ENCODE data around the gene PRKN.

The PRKN gene

DNA sequence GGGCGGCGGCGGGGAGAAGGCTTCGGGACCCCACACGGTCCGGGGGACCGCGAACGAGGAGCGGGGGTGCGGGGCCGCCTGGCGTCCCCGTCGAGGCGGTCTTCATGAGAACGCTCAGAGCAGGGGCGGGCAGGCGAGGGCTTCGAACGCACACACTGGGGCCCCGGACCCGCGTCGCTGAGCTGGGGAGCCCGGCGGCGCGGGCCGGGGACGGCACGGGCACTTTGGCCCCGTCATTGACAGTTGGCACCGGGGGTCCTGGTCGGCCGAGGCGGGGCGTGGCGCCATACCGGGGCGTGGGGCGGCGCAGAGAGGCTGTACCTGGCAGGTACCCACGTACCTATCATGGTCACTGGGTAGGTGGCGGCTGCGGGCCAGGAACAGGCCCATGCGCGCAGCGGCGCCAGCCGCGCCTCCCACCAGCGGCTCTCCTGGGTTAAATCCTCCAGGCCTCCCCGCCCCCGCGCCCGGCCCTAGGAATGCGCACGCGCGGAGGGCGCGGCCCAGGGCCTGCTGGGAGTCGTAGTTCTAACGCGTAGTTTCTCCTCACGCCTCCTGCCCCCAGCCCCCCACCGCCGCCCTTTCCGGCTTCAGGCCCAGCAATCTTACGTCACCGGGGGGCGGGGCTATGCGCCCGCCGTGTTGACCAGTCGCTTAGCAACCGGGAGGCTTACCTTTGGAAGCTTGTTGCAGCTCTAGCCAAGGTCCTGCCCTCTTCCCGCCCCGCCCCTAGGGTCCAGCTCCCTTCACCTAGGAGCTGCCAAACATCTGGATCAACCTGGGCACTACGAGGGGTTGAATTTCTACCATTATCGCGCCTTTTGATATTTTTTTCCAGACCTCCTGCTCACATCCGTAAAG is at the start of gene PRKN, which contains the start of gene PACRG:
PRKN (minus strand) TSS at position 445 of the 861 bp plus-strand sequence.
PACRG (plus strand) TSS at position 653 of the 861 bp plus-strand sequence.
- DNase-seq (ENCODE audit: low read depth): peak; percentile 69

GRCh38 chr6:162777091-162777490 is 49.5 kb upstream of the PRKN start:
- no peak for DNase-seq (ENCODE audit: low read depth)

DNA sequence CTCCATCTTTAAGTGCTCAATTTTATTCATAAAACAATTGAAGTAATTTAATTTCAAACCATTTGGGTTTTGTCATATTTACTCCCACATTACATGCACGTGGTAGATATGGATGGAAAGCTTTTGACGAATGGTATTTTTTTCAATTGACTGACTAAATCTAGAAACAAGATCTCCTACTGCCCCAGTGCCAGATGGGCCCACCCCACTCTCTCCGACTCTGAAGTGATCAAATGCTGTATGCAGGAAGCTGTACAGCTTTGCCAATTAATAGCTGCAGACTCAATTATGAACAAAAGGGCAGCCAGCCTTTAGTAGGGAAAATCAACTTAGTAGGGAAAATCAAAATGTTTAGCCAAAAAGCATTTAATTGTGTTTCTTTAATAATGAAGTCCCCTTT is 46.4 kb upstream of the PRKN start:
- DNase-seq (ENCODE audit: low read depth): no peak

- DNase-seq (ENCODE audit: low read depth): no peak
Measured at GRCh38 chr6:162772466-162772865, 44.9 kb upstream of the PRKN start.

DNA sequence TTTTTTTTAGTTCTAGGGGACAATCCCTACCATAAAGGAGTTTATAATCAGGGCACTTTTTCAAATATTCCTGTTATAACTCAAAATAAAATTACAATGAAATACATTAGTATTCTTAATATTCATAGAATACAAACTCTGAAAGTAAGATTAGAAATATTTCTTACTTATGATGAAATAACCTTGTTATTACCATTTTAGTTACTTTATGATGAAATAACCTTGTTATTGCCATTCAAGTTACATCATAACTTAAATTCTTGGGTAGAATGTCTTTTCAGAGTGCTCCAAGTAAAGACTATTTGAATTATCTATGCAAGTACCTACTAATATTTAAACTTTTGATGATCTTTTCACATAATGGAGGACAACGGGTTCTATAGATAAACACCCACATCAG is 43.4 kb upstream of the PRKN start:
- DNase-seq (ENCODE audit: low read depth): no peak

DNA sequence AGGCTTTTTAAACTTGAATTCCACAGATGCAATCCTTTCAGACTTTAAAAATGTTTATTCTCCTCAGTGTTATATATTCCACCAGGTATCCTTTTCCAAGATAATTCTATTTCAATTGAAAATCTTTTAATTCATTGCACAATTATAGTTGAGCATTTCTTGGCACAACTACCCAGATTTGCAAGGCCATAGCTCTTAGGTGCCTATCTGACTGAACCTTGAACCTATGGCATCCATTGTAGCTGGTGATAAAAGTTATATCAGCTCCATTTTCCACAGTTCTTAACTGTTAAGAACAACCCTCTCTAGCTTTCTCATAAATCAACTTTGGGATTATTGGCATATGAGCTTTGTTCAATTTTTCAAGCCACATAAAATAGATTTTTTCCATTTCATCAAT is 42.6 kb upstream of the PRKN start:
- DNase-seq (ENCODE audit: low read depth): no peak

DNA sequence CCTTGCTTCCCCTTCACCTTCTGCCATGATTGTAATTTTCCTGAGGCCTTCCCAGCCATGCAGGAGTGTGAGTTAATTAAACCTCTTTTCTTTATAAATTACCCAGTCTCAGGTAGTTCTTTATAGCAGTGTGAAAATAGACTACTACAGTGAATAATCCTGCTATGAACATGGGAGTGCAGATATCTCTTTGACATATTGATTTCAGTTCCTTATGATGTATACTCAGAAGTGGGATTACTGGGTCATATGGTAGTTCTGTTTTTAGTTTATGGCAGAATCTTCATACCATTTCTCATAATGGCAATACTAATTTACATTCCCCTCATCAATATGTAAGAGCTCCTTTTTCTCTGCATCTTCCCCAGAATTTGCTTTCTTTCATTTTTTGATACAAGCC is 26.2 kb upstream of the PRKN start:
- no peak for DNase-seq (ENCODE audit: low read depth)

GRCh38 chr6:162751211-162751859 is 23.8 kb upstream of the PRKN start:
- DNase-seq (ENCODE audit: low read depth): no peak

DNA sequence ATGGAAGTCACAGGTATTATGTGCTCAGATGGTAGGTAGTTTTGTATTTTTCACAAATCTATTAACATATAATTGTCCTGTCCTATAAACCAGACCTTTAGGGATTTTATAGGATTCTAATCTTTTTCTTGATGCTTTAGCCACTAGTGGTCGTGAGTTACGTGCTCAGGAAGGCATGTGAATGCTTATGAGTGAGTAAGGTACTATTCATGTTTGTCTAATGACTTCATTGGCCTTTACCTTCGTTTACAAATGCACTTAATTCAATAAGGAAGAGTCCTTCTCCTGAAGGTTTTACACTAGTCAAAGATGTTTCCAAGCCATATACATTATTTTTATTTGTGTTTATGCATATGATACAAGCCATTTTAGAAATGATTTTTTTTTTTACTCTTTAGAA is 23.2 kb upstream of the PRKN start:
- no peak for DNase-seq (ENCODE audit: low read depth)

- DNase-seq (ENCODE audit: low read depth): no peak
Measured at GRCh38 chr6:162736961-162737360, 9.4 kb upstream of the PRKN start.

DNA sequence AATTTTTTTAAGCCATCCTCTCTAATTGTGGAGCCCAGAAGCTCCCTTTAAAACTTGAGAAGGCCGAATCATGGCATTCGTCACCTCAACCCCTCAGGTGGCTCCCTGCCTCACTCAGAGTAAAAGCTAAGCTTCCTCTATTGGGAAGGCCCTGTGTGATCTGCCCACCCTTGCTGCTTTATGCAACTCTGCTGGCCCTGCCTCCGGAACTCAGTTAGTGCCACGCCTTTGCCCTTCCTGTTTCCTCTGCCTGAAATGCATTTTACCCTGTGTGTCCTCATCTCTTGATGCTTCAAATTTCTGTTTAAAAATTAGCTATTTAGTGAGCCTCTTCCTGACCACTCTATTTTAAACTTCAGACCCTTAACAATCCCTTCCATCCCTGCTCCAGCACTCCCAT is 5.9 kb upstream of the PRKN start:
- DNase-seq (ENCODE audit: low read depth): no peak

- DNase-seq (ENCODE audit: low read depth): no peak
Measured at GRCh38 chr6:162730502-162730901, 2.9 kb upstream of the PRKN start.

DNA sequence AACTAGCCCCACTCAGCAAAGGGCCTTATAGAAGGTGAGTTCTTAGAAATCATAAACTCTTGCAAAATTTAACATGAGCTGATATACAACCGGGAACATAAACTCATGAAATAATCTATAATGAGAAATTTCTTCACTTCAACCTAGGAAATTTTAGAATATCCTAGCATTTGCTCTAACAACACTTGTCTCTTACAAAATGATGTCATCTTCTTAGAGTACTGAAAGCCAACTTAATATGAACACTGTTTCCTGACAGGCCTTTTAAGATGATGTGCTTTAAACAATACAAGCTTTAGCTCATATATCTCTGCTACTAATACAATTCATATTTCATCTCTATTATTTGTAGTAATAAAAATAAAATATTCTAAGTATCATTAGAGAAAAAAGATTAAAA is 1.1 kb upstream of the PRKN start:
- no peak for DNase-seq (ENCODE audit: low read depth)

- DNase-seq (ENCODE audit: low read depth): no peak
Measured at GRCh38 chr6:162728197-162728596, 631 bp upstream of the PRKN start.

- DNase-seq (ENCODE audit: low read depth): no peak
Measured at GRCh38 chr6:162726947-162727321, 632 bp downstream of the PRKN start.

DNA sequence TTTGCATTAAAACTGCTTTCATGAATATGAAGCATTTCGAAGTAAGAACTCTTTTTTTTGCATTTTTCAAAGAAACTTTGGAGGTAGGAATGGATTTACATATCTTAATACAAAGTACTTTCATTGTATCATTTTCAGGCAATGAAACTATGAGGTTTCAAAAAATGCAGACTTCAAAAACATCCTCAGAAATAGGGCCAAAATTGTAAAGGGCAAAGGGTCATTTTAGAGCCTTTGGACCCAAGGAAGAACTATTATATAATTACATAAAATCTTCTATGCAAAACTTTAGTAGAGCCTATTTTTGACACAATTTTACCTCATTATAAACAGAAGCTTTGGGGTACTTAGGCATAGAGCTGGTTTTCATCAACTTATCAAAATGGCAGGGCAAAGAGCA is 4.9 kb downstream of the PRKN start:
- no peak for DNase-seq (ENCODE audit: low read depth)

DNA sequence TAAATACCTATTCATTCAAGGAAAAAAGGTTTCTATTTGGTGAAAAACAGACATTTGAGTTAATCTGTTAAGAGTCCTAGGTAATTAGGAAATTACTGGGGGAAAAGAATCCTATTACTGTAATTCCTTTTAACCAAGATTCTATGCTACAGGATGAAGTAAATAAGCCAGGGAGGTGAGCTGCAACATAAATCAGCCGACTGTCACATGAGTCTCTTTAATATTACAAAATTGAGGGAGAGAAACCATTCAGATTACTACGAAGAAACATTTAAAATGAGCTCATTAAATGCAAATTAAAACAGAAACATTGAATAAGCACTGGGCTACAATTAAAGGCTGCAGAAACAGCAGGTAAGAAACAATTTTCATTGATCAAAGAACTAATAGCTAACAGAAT is 5.3 kb downstream of the PRKN start:
- DNase-seq (ENCODE audit: low read depth): no peak

- no peak for DNase-seq (ENCODE audit: low read depth)
Measured at GRCh38 chr6:162721404-162721687, 6.2 kb downstream of the PRKN start.

GRCh38 chr6:162719528-162719927 is 8.0 kb downstream of the PRKN start:
- no peak for DNase-seq (ENCODE audit: low read depth)

DNA sequence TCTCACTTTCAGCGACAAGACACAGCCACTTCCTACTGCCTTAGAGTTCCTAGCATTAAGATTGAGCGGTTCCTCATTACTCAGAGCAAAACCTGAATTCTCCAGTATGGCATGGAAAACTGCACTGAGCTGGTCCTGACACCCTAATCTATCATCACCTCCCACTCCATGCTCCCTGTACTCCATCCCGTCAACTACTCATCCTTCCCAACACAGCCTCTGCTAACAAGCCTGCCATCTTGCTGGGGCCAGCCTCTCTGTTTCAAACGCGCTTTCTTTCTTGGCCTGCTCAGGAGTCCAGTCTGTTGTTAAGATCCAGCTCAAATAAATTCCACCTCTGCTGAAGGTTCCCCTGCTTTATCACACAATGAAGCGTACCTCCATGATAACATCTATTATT is 12.0 kb downstream of the PRKN start:
- DNase-seq (ENCODE audit: low read depth): no peak

DNA sequence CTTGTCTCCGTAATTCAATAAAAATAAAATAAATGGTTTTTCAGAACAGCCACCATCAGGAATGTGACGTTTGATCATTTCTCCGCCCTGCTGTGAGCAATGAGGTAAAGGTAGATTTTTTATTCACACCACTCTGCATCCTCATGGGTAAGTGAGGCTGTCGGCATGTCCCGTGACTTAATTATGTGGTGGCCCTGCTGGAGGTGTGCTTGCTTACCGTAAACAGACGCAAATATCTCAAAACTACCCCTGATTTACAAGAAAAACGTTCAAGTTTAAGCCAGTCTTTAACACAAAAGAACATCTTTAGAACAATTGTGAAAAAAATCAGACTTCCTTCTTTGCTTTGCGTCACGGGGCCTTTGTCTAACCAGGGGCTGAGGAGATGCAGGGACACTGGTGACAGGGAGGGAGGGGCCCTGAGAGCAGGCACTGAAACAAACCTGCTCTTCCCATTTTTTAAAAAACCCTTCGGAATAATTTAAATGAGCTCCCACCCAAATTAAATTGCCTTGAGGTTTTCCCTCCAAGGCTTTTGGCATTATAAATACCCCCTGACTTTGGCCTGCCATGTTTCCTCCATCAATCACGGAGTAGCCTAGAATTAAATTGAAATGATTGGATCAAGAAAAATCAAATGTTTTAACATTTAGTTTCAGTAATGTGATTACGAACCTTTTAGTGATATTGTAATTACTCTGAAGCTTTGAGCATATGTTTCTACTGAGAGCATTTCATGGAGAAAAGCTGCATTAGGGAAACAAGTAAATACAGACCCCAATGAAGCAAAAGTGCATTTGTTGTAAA is 13.4 kb downstream of the PRKN start:
- DNase-seq (ENCODE audit: low read depth): no peak

DNA sequence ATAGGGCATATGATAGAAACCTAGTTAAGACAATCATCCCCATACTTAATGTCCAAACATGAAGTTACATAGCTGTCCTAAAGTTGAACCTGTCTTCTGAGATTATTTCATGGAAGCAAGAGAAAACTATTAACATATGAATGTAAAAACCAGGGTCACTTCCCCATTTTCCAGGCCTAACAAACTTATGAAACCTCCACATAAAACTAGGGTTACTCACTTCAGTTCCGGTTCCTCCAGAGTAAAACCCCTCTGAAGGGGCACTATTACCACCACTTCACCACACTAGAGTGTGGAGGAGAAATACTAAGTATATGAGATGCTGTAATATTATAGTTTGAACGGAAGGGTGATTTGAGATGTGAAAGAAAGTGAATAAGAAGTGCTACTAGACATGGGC is 14.9 kb downstream of the PRKN start:
- DNase-seq (ENCODE audit: low read depth): no peak

GRCh38 chr6:162711376-162711775 is 16.2 kb downstream of the PRKN start:
- no peak for DNase-seq (ENCODE audit: low read depth)
